MM.1S (cell line): ENCODE data around the gene PLAAT3.
"Not testable (repeated sequence)": the region's sequence is repeated elsewhere in the genome, so short reads cannot be mapped to it uniquely, and the experiment has no call there.

ENCODE experiments used
- DNase-seq: peaks from one replicate; pipeline ENCODE4 v3.0.0-alpha.2; 2015
- H2AFZ ChIP-seq: fragments of 300-600 bp; sonication (generic); 2 replicates; pipeline ENCODE4 v1.6.0; 2016; ENCODE audit warnings: antibody characterized with exemption, low read length
- H3F3A ChIP-seq: fragments of 300-600 bp; sonication (generic); 2 replicates; pipeline ENCODE4 v1.6.1; 2016; ENCODE audit warnings: mild to moderate bottlenecking, antibody characterized with exemption, low read length, moderate library complexity, mixed read lengths; ENCODE audit not compliant: insufficient read depth
- H3K27ac ChIP-seq: fragments of 300-600 bp; sonication (generic); 2 replicates; pipeline ENCODE4 v1.5.1; 2016; ENCODE audit warnings: mild to moderate bottlenecking, low read length
- H3K27me3 ChIP-seq: fragments of 300-600 bp; sonication (generic); replicated peaks from 2 replicates; pipeline ENCODE4 v1.6.0; 2016; ENCODE audit warnings: low read length; ENCODE audit not compliant: insufficient read depth
- H3K36me3 ChIP-seq: fragments of 300-600 bp; sonication (generic); replicated peaks from 2 replicates; pipeline ENCODE4 v1.6.1; 2016; ENCODE audit warnings: mild to moderate bottlenecking, low read length, mixed read lengths; ENCODE audit not compliant: insufficient read depth
- H3K4me1 ChIP-seq: fragments of 300-600 bp; sonication (generic); 2 replicates; pipeline ENCODE4 v1.6.1; 2016; ENCODE audit warnings: low read length, mixed read lengths
- H3K4me2 ChIP-seq: fragments of 300-600 bp; sonication (generic); 2 replicates; pipeline ENCODE4 v1.6.0; 2016; ENCODE audit warnings: low read depth, low read length
- H3K4me3 ChIP-seq: fragments of 300-600 bp; sonication (generic); 2 replicates; pipeline ENCODE4 v1.5.1; 2016; ENCODE audit warnings: low read length, mixed read lengths
- H3K79me2 ChIP-seq: fragments of 300-600 bp; sonication (generic); 2 replicates; pipeline ENCODE4 v1.6.1; 2016; ENCODE audit warnings: mixed run types, low read length, mixed read lengths
- H3K9ac ChIP-seq: fragments of 300-600 bp; sonication (generic); 2 replicates; pipeline ENCODE4 v1.6.1; 2016; ENCODE audit warnings: low read length, mixed read lengths
- H3K9me2 ChIP-seq: fragments of 300-600 bp; sonication (generic); replicated peaks from 2 replicates; pipeline ENCODE4 v1.6.1; 2016; ENCODE audit warnings: mild to moderate bottlenecking, low read length, mixed read lengths; ENCODE audit not compliant: insufficient read depth
- H3K9me3 ChIP-seq: fragments of 300-600 bp; sonication (generic); replicated peaks from 2 replicates; pipeline ENCODE4 v1.6.1; 2016; ENCODE audit warnings: mild to moderate bottlenecking, low read length, mixed read lengths; ENCODE audit not compliant: insufficient read depth
- H4K20me1 ChIP-seq: fragments of 300-600 bp; sonication (generic); 2 replicates; pipeline ENCODE4 v1.6.1; 2016; ENCODE audit warnings: mild to moderate bottlenecking, low read length, moderate library complexity, mixed read lengths; ENCODE audit not compliant: insufficient read depth
- EZH2 ChIP-seq: fragments of 300-600 bp; sonication (generic); optimal IDR thresholded peaks from 2 replicates; pipeline ENCODE3; 2017; ENCODE audit warnings: low read depth, mild to moderate bottlenecking, antibody characterized with exemption, low read length, mixed read lengths
- EZH2phosphoT487 ChIP-seq: fragments of 300-600 bp; sonication (generic); IDR thresholded peaks from 2 replicates; pipeline ENCODE4 v1.6.1; 2018; ENCODE audit warnings: antibody characterized with exemption, low read length
- TF ChIP-seq, protein P1 (sequence below): fragments of 300-600 bp; sonication (generic); IDR thresholded peaks from 2 replicates; pipeline ENCODE4 v1.5.1; 2016; ENCODE audit warnings: antibody characterized with exemption, low read length, mixed read lengths

Gene PLAAT3

DNA sequence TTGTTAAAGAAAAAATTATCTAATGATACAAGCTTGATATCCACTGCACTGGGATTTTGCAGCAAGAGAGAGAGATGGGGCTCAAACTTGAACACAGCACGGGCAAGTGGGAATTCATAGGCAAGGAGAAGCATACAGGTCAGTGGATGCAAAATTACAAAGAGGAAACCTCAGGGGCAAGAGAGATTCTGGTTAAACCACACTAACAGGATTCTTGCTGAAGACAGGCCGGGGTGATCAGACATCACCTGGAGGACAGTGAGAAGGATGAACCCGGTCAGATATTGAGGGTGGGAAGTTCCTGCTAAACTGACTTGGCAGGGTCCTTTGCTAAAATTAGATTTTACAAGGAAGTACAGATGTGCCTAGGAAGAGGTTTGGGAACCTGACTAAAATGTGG, 80.2 kb downstream of the PLAAT3 start:
- no peak for DNase-seq
- peaks cover 30% of the 10 kb centered on the region for H3F3A ChIP-seq
- no peaks in the 10 kb centered on the region for H3K27me3 ChIP-seq
- H3K9ac ChIP-seq: no peak overlapping the region
- no peaks in the 10 kb centered on the region for H3K79me2 ChIP-seq
- TF ChIP-seq EZH2phosphoT487 (no peak), EZH2 (no peak)
- TF ChIP-seq, protein P1, sequence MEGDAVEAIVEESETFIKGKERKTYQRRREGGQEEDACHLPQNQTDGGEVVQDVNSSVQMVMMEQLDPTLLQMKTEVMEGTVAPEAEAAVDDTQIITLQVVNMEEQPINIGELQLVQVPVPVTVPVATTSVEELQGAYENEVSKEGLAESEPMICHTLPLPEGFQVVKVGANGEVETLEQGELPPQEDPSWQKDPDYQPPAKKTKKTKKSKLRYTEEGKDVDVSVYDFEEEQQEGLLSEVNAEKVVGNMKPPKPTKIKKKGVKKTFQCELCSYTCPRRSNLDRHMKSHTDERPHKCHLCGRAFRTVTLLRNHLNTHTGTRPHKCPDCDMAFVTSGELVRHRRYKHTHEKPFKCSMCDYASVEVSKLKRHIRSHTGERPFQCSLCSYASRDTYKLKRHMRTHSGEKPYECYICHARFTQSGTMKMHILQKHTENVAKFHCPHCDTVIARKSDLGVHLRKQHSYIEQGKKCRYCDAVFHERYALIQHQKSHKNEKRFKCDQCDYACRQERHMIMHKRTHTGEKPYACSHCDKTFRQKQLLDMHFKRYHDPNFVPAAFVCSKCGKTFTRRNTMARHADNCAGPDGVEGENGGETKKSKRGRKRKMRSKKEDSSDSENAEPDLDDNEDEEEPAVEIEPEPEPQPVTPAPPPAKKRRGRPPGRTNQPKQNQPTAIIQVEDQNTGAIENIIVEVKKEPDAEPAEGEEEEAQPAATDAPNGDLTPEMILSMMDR: no peak
- H4K20me1 ChIP-seq: no peaks in the 10 kb centered on the region
- no peak overlapping the region for H3K4me3 ChIP-seq
- no peaks in the 10 kb centered on the region for H3K9me2 ChIP-seq
- H2AFZ ChIP-seq: no peak overlapping the region
- H3K36me3 ChIP-seq: no peaks in the 10 kb centered on the region
- H3K4me2 ChIP-seq: no peak overlapping the region
- no peaks in the 10 kb centered on the region for H3K9me3 ChIP-seq
- H3K27ac ChIP-seq: peak overlapping the region; percentile 79; the same call in 1 of the 2 replicates
- H3K4me1 ChIP-seq: peaks cover 29% of the 10 kb centered on the region

DNA sequence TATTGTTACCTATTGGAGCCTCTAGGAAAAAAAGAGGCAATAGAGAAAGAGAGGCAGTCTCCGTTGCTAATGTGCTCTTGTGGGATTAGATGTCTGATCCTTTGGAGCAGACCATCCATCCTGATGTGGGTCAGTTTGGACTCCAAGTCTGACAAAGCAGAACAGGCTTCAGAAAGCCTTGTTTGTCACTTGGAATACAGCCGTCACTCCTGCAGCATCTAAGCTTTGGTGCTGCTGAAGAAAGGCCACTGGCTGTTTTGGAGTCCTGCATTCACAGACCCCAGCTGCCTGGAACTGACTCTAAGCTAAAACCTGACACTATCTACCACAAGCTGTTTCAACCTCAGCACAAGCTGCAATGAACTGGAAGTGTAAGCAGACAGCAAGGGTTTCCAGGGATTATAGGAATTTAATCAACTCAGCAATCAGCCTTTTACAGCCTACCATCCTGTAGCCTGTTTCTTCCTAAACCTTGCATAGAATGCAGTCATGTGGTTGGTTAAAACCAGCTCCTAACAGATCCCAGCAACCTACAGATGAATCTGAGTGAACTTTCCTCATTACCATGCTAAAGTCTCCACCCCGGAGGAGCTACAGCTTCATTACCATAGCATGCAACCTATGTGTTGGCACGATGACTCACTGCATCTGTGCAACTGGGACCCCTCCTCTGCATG, 81.3 kb downstream of the PLAAT3 start:
- Histone ChIP-seq H3K4me3 (no peak overlapping the region), H4K20me1 (no peaks in the 10 kb centered on the region), H3K79me2 (no peaks in the 10 kb centered on the region), H3K4me2 (no peak overlapping the region), H3K4me1 (peaks cover 29% of the 10 kb centered on the region), H3K27me3 (no peaks in the 10 kb centered on the region), H3K9ac (no peak overlapping the region), H3K36me3 (no peaks in the 10 kb centered on the region), H3K27ac (no peak overlapping the region), H3K9me3 (no peaks in the 10 kb centered on the region), H3F3A (peaks cover 30% of the 10 kb centered on the region), H2AFZ (no peak overlapping the region), H3K9me2 (no peaks in the 10 kb centered on the region)
- TF ChIP-seq EZH2phosphoT487: no peak
- TF ChIP-seq EZH2: no peak
- TF ChIP-seq, protein P1: no peak
- no peak for DNase-seq

DNA sequence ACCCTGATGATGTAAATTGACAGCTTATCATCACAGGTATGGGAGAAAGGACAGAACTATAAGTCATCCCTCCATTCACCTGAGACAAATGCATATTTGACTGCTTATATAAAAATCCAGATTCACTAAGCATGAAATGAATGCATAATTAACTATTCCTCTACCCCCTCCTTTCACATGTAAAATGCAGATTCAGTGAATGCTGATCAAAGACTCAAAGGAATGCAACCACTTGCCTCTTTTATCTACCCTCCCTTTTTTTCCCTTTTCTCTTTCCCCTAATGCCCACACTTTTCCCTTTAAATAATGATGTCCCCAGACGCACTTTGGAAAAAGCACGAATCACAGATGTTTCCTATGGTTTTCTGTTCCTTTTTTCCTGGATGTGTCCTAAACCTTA, 82.1 kb downstream of the PLAAT3 start:
- H3K79me2 ChIP-seq: no peaks in the 10 kb centered on the region
- no peak overlapping the region for H3K4me2 ChIP-seq
- no peaks in the 10 kb centered on the region for H3K9me3 ChIP-seq
- TF ChIP-seq EZH2 (no peak), EZH2phosphoT487 (no peak)
- TF ChIP-seq, protein P1: no peak
- H3K9me2 ChIP-seq: no peaks in the 10 kb centered on the region
- H4K20me1 ChIP-seq: no peaks in the 10 kb centered on the region
- H3K9ac ChIP-seq: no peak overlapping the region
- no peaks in the 10 kb centered on the region for H3K36me3 ChIP-seq
- peaks cover 24% of the 10 kb centered on the region for H3K4me1 ChIP-seq
- no peak overlapping the region for H2AFZ ChIP-seq
- no peak overlapping the region for H3K27ac ChIP-seq
- no peak for DNase-seq
- H3F3A ChIP-seq: peaks cover 29% of the 10 kb centered on the region
- no peaks in the 10 kb centered on the region for H3K27me3 ChIP-seq
- no peak overlapping the region for H3K4me3 ChIP-seq

DNA sequence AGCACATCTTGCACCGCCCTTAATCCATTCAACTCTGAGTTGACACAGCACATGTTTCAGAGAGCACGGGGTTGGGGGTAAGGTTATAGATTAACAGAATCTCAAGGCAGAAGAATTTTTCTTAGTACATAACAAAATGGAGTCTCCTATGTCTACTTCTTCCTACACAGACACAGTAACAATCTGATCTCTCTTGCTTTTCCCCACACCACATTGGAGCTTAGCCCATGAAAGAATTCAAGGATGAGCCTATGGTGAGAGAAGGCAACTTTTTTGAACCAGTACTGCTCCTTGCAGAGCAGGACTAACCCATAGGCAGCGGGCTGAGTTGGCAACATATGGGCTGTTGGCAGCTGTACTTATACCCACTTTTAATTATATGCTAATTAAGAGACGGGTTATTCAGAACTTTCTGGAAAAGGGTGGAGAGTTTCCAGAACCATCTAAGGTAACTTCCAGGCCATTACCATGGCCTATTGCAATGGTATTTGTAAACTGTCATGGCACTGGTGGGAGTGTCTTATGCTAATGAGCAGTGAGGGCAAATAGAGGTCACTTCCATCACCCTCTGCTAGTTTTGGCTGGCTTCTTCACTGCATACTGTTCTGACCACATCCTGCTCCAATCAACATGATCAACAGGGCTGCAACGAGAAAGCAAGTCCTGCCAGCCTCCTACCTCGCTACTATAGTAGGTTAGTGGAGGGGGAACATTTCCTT, 83.0 kb downstream of the PLAAT3 start:
- H3K36me3 ChIP-seq, H3K79me2 ChIP-seq, H3K27ac ChIP-seq, H3K4me3 ChIP-seq, H3K9ac ChIP-seq, H2AFZ ChIP-seq, H3K9me2 ChIP-seq, H3K4me2 ChIP-seq, H3K9me3 ChIP-seq, H4K20me1 ChIP-seq, H3K27me3 ChIP-seq: not testable (repeated sequence)
- Histone ChIP-seq H3F3A (peaks cover 25% of the 10 kb centered on the region), H3K4me1 (peaks cover 19% of the 10 kb centered on the region)
- peak; percentile 84 for DNase-seq
